Activated CD8-positive, alpha-beta T cell treated with anti-CD3 and anti-CD28 coated beads for 36 hours (primary cell): Measurements from ENCODE around the gene PLEKHO2. TPM values are rescaled to one million over a fixed set of nuclear protein-coding genes. Genes with fewer than 3 reads are reported as not detected.

Experiments
- ATAC-seq: fragments of 200-7000 bp; cut with Tn5 transposase; one replicate; pipeline ENCODE4 v1.10.0; 2021; ENCODE audit warnings: mild to moderate bottlenecking, moderate library complexity
- CTCF ChIA-PET: fragments of 350-600 bp; sonication (Branson Sonifier 250); formaldehyde crosslinking; loops from one replicate; lab custom pipeline; 2021; ENCODE audit warnings: antibody characterized with exemption; lab: Charles Lee
- POLR2A ChIA-PET: fragments of 350-600 bp; sonication (Branson Sonifier 250); formaldehyde crosslinking; loops from one replicate; lab custom pipeline; 2021; ENCODE audit warnings: antibody characterized with exemption; lab: Charles Lee
- DNase-seq: peaks from one replicate; pipeline ENCODE4 v3.0.0-alpha.2; 2020
- H3K27ac Mint-ChIP-seq: one replicate; pipeline ENCODE4 v1.8.0; 2021; ENCODE audit warnings: mild to moderate bottlenecking, mixed read lengths
- H3K27me3 Mint-ChIP-seq: one replicate; pipeline ENCODE4 v1.8.0; 2021; ENCODE audit warnings: mixed read lengths
- H3K36me3 Mint-ChIP-seq: one replicate; pipeline ENCODE4 v1.8.0; 2021; ENCODE audit warnings: low read depth, mixed read lengths
- H3K4me1 Mint-ChIP-seq: one replicate; pipeline ENCODE4 v1.8.0; 2021; ENCODE audit warnings: low read depth, mixed read lengths
- H3K4me3 Mint-ChIP-seq: one replicate; pipeline ENCODE4 v1.8.0; 2021; ENCODE audit warnings: mild to moderate bottlenecking, moderate library complexity, mixed read lengths
- H3K9me3 Mint-ChIP-seq: one replicate; pipeline ENCODE4 v1.8.0; 2021; ENCODE audit warnings: mixed read lengths
- CTCF ChIP-seq: fragments of 200-600 bp; IDR thresholded peaks from one replicate; pipeline ENCODE4 v1.8.0; 2022; ENCODE audit warnings: antibody characterized with exemption, mild to moderate bottlenecking
- intact Hi-C: fragments of 100-400 bp; cut with micrococcal nuclease; formaldehyde crosslinking; loops from one replicate; pipeline ENCODE4 v1.10.0; 2022
- total RNA-seq, 2 experiments: library from RNA; stranded (reverse); gene quantifications; one replicate each; pipeline ENCODE4 v1.2.3, GENCODE V29; 2021

PLEKHO2 gene
- total RNA-seq, 2 experiments from 2014 or later: 10.1 to 10.4 TPM

DNA sequence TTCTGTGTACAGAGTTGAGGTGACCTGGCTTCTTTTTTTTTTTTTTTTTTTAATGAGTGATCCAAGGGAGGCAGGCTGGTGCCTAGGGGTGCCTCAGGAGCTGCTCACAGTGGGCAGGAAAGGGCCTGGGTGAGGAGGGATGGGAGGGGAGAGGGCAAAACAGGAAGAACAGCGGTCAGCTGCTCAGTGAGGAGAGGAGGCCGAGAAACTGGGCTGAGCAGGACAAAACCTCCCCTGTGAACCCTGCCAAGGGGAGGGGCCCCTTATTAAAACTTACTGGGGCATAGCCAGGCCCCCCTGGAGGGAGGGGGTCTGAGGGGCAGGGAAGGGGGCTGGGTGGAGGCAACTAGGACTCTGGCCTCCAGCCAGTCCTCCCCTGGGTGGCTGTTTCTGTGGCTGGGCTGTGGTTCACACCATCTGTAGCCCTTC, 3.5 kb downstream of the PLEKHO2 start:
- intact Hi-C loops: no loop called here
- CTCF ChIA-PET: interaction anchor here (1.6 to 1.9 kb wide), 2 partner anchors 10 to 49 kb away, joined by 5 to 10 read pairs; no protein-coding TSS in a partner anchor
- H3K4me3 Mint-ChIP-seq: peak overlapping the region; percentile 86
- H3K36me3 Mint-ChIP-seq: peaks cover 11% of the 10 kb centered on the region
- H3K4me1 Mint-ChIP-seq: peaks cover 51% of the 10 kb centered on the region
- no peaks in the 10 kb centered on the region for H3K9me3 Mint-ChIP-seq
- no peak for ATAC-seq
- H3K27ac Mint-ChIP-seq: peak overlapping the region; percentile 64
- no peak for DNase-seq
- no peaks in the 10 kb centered on the region for H3K27me3 Mint-ChIP-seq
- no peak for TF ChIP-seq CTCF
- POLR2A ChIA-PET: interaction anchor here (0.6 to 3.3 kb wide), 3 partner anchors 25 to 426 kb away, joined by 3 to 27 read pairs (median 4); no protein-coding TSS in a partner anchor

DNA sequence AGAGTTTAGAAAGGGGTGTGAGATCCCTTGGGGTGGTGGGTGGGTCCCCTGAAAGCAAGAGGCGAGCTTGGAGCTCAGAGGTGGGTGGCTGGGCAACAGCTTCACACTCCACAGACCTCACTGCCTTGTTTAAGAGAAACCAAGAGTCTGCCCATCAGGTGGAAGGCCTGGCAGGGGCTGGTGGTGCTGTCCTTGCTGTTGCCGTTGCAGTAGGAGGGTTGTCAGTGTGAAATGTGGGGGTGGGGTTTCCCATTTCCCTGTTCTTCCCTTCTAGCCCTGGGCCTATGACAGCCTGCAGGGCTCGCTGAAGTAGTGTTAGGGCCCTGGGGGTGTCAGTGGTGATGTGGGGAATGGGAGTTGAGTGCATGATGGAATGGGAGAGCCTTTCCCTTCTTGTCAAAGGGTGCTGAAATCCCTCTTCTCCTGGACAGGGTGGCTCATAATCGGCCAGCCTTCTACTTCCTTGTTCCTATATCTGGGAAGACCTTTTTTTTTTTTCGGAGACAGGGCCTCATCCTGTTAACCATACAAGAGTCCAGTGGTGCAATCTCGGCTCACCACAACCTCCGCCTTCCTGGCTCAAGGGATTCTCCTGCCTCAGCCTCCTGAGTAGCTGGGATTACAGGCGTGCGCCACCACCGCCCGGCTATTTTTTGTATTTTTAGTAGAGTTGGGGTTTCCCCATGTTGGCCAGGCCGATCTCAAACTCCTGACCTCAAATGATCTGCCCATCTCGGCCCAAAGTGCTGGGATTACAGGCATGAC, 4.3 kb downstream of the PLEKHO2 start:
- peak overlapping the region; percentile 59 for H3K27ac Mint-ChIP-seq
- no peaks in the 10 kb centered on the region for H3K27me3 Mint-ChIP-seq
- peak overlapping the region; percentile 86 for H3K4me3 Mint-ChIP-seq
- peaks cover 47% of the 10 kb centered on the region for H3K4me1 Mint-ChIP-seq
- no peaks in the 10 kb centered on the region for H3K9me3 Mint-ChIP-seq
- ATAC-seq (no peak), DNase-seq (no peak)
- intact Hi-C loops: no loop called here
- ChIA-PET POLR2A (interaction anchor here (0.7 kb wide), 1 partner anchor 37 kb away, joined by 3 read pairs; no protein-coding TSS in a partner anchor), CTCF (interaction anchor here (1.6 to 1.9 kb wide), 2 partner anchors 10 to 49 kb away, joined by 5 to 10 read pairs; no protein-coding TSS in a partner anchor)
- peaks cover 15% of the 10 kb centered on the region for H3K36me3 Mint-ChIP-seq
- no peak for TF ChIP-seq CTCF

DNA sequence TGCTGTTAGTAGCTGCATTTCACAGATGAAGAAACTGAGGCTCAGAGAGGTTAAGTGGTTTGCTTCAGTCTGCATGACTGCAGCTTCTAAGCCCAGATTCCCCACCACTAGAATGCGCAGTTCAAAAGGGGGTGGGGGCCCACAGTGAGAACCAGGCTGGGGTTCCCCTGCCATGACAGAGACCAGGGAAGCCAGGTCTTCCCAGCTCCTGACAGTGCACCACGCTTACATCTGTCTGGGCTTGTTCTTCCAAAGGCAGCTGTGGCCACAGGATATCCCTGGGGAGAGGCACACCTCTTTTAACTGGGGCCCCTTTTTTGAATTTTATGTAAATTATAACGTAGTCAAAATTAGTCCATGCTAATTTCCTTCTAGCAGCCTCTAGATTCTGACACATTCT, 5.3 kb downstream of the PLEKHO2 start:
- ChIA-PET CTCF (interaction anchor here (0.6 kb wide), 1 partner anchor 160 kb away, joined by 3 read pairs; no protein-coding TSS in a partner anchor), POLR2A (interaction anchor here (0.7 to 0.9 kb wide), 2 partner anchors 13 to 35 kb away, joined by 3 read pairs; no protein-coding TSS in a partner anchor)
- ATAC-seq: no peak
- Mint-ChIP-seq H3K36me3 (peaks cover 17% of the 10 kb centered on the region), H3K9me3 (no peaks in the 10 kb centered on the region), H3K27ac (no peak overlapping the region), H3K4me3 (no peak overlapping the region), H3K27me3 (no peaks in the 10 kb centered on the region), H3K4me1 (peaks cover 47% of the 10 kb centered on the region)
- intact Hi-C loops: no loop called here
- DNase-seq: no peak
- no peak for TF ChIP-seq CTCF

DNA sequence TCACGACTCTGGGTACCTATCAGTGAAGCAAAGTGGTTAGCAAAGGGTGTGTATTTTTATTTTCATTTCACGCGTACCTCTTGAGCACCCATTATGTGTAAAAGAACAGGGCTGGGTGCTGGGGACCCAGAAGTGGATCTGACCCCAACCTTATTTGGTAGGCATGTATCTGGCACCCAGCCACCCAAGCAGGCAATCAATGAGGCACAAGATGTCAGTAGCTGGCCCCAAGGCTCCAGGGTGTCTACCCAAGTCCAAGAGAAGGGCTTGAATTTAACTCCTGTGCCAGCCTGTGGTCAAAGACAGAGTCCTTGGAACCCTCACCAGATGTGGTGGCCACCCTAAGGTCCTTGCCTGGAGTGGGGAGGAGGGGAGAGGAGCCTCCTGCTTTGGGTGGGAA, 5.7 kb downstream of the PLEKHO2 start:
- Mint-ChIP-seq H3K4me3 (no peak overlapping the region), H3K4me1 (peaks cover 44% of the 10 kb centered on the region), H3K9me3 (no peaks in the 10 kb centered on the region), H3K27ac (peak overlapping the region; percentile 22), H3K36me3 (peaks cover 17% of the 10 kb centered on the region), H3K27me3 (no peaks in the 10 kb centered on the region)
- intact Hi-C loops: no loop called here
- ChIA-PET POLR2A (interaction anchor here (0.9 kb wide), 1 partner anchor 35 kb away, joined by 3 read pairs; no protein-coding TSS in a partner anchor), CTCF (no interaction called here)
- ATAC-seq (no peak), DNase-seq (no peak)
- TF ChIP-seq CTCF: no peak
